Mucosa of descending colon (tissue), 3 donors: ENCODE results near the gene CCDC183. TPM values are rescaled to one million over a fixed set of nuclear protein-coding genes. Genes with fewer than 3 reads are reported as not detected.
A peak's percentile ranks its signal among the peaks of the same experiment; 100 is the strongest.

ENCODE experiments used
- ATAC-seq: fragments of 200-7000 bp; cut with Tn5 transposase; one replicate; pipeline ENCODE4 v1.9.1; 2020; ENCODE audit warnings: mild to moderate bottlenecking, moderate library complexity
- DNase-seq, 3 donors: peaks; one replicate each; pipeline ENCODE4 v3.0.0-alpha.2; 2020
- H3K36me3 ChIP-seq: fragments of 200-600 bp; one replicate; pipeline ENCODE4 v1.8.0; 2021; ENCODE audit warnings: low read depth, mild to moderate bottlenecking
- H3K4me1 ChIP-seq: fragments of 200-600 bp; one replicate; pipeline ENCODE4 v1.8.0; 2021; ENCODE audit warnings: low read depth, mild to moderate bottlenecking
- H3K4me3 ChIP-seq: fragments of 200-600 bp; one replicate; pipeline ENCODE4 v1.8.0; 2021; ENCODE audit warnings: mild to moderate bottlenecking
- H3K9me3 ChIP-seq: fragments of 200-600 bp; one replicate; pipeline ENCODE4 v1.8.0; 2021; ENCODE audit warnings: mild to moderate bottlenecking
- CTCF ChIP-seq: fragments of 200-600 bp; IDR thresholded peaks from one replicate; pipeline ENCODE4 v1.8.0; 2022; ENCODE audit warnings: antibody characterized with exemption, mild to moderate bottlenecking
- intact Hi-C, 2 donors: fragments of 100-400 bp; cut with DNase I in 1 of 2; cut with micrococcal nuclease in 1 of 2; formaldehyde crosslinking; loops; one replicate each; pipeline versions ENCODE4 v1.11.0 to v1.11.1; 2022; cut with DNase I, micrococcal nuclease
- microRNA-seq: library from miRNA; unstranded; fragments of <30 nt; microRNA quantifications from one replicate; pipeline ENCODE4, GENCODE V29; 2019
- total RNA-seq, 3 donors: library from RNA; stranded (reverse); fragmentation: NEBNext Ultra II Directional in 2 of 3; extraction: Animal tissue kit (Norgen Biotek cat#: 25700) in 2 of 3; gene quantifications; one replicate each; pipeline versions ENCODE4 v1.2.1 to v1.2.4, GENCODE V29; 2021 to 2023
- donor health status: DM: no; HTN: no; CAD: no; lungs with moderate emphysema.
- donor health status: DM: no; HTN: no; CAD: no.
- donor health status: DM: no; HTN: yes; CAD: no.

CCDC183 gene
- total RNA-seq, 3 donors from 2014 or later = 4.0 to 38.0 (median 7.0) TPM

- no peaks in the 10 kb centered on the region for H3K36me3 ChIP-seq
- no peak overlapping the region for H3K4me3 ChIP-seq
- H3K9me3 ChIP-seq = no peaks in the 10 kb centered on the region
- DNase-seq = peak in 2 of 3 donors; percentile 12 to 30
- intact Hi-C loops = no loop called here
- H3K4me1 ChIP-seq = peaks cover 43% of the 10 kb centered on the region
- no peak for ATAC-seq
- no peak for TF ChIP-seq CTCF
Measured at GRCh38 chr9:136856541-136857141, 60.5 kb downstream of the CCDC183 start.

- DNase-seq = peak in 2 of 3 donors; percentile 50 to 58
- intact Hi-C loops = no loop called here
- no peak for ATAC-seq
- no peak for TF ChIP-seq CTCF
- H3K36me3 ChIP-seq = no peaks in the 10 kb centered on the region
- peaks cover 44% of the 10 kb centered on the region for H3K4me1 ChIP-seq
- no peak overlapping the region for H3K4me3 ChIP-seq
- H3K9me3 ChIP-seq = no peaks in the 10 kb centered on the region
Measured at GRCh38 chr9:136857166-136857565, 61.0 kb downstream of the CCDC183 start.

Small RNAs within 50 kb of the gene (microRNA-seq; reads per million reads assigned to microRNA genes)
- not detected for gene MIR4292
- not detected for gene MIR6722

Other genes with a start within 250 kb of the CCDC183 start
- gene EGFL7, start 133.4 kb upstream of the CCDC183 start, total RNA-seq = 10 to 100 TPM; 15.9 to 43.4 (median 18.9) TPM
- gene AGPAT2, start 108.9 kb upstream of the CCDC183 start, total RNA-seq = 100 to 1,000 TPM; 113 to 296 (median 152) TPM
- gene DIPK1B, start 83.8 kb upstream of the CCDC183 start, total RNA-seq = 1 to 10 TPM; 1.0 to 10.0 (median 2.9) TPM
- gene LCN10, start 53.4 kb upstream of the CCDC183 start, total RNA-seq = 1 to 10 TPM in 2 of 3 donors, under 1 TPM in 1; 0.12 to 5.1 (median 2.7) TPM
- 1 to 10 TPM; 1.0 to 8.5 (median 4.7) TPM for gene LCN6, start 47.8 kb upstream of the CCDC183 start, total RNA-seq
- gene LCN8, start 38.1 kb upstream of the CCDC183 start, total RNA-seq = not detected
- gene LCN15, start 31.8 kb upstream of the CCDC183 start, total RNA-seq = 10 to 100 TPM in 1 of 3 donors, 1 to 10 TPM in 2; 1.6 to 17.2 (median 3.7) TPM
- gene TMEM141, start 5.0 kb upstream of the CCDC183 start, total RNA-seq = 100 to 1,000 TPM; 110 to 373 (median 127) TPM
- 100 to 1,000 TPM in 2 of 3 donors, 10 to 100 TPM in 1; 92.1 to 142 (median 112) TPM for gene RABL6, start 11.6 kb downstream of the CCDC183 start, total RNA-seq
- 10 to 100 TPM in 2 of 3 donors, 1 to 10 TPM in 1; 7.4 to 21.6 (median 16.4) TPM for gene AJM1, start 46.1 kb downstream of the CCDC183 start, total RNA-seq
- 100 to 1,000 TPM in 2 of 3 donors, 10 to 100 TPM in 1; 96.4 to 163 (median 102) TPM for gene PHPT1, start 53.1 kb downstream of the CCDC183 start, total RNA-seq
- 10 to 100 TPM; 15.4 to 43.8 (median 18.5) TPM for gene MAMDC4, start 56.0 kb downstream of the CCDC183 start, total RNA-seq
- gene EDF1, start 70.0 kb downstream of the CCDC183 start, total RNA-seq = 100 to 1,000 TPM; 311 to 445 (median 397) TPM
- gene TRAF2, start 90.2 kb downstream of the CCDC183 start, total RNA-seq = 10 to 100 TPM; 19.6 to 28.2 (median 21.1) TPM
- 100 to 1,000 TPM; 127 to 197 (median 142) TPM for gene FBXW5, start 148.4 kb downstream of the CCDC183 start, total RNA-seq
- 10 to 100 TPM in 2 of 3 donors, 1 to 10 TPM in 1; 3.2 to 15.4 (median 10.4) TPM for gene C8G, start 148.9 kb downstream of the CCDC183 start, total RNA-seq
- gene LCN12, start 155.9 kb downstream of the CCDC183 start, total RNA-seq = 10 to 100 TPM in 1 of 3 donors, 1 to 10 TPM in 2; 6.8 to 10.7 (median 7.6) TPM
- 10 to 100 TPM in 2 of 3 donors, 1 to 10 TPM in 1; 2.5 to 45.4 (median 16.1) TPM for gene PTGDS, start 181.2 kb downstream of the CCDC183 start, total RNA-seq
- under 1 TPM in 2 of 3 donors, not detected in 1; 0.17 to 0.76 TPM for gene LCNL1, start 186.7 kb downstream of the CCDC183 start, total RNA-seq
- gene PAXX, start 196.1 kb downstream of the CCDC183 start, total RNA-seq = 10 to 100 TPM; 32.0 to 39.9 (median 34.1) TPM
- gene CLIC3, start 200.2 kb downstream of the CCDC183 start, total RNA-seq = 1 to 10 TPM in 1 of 3 donors, under 1 TPM in 2; 0.82 to 1.9 (median 0.99) TPM
- gene ABCA2, start 231.9 kb downstream of the CCDC183 start, total RNA-seq = 10 to 100 TPM; 20.1 to 77.2 (median 48.0) TPM
- under 1 TPM in 2 of 3 donors, not detected in 1; 0.14 to 0.27 TPM for gene FUT7, start 235.8 kb downstream of the CCDC183 start, total RNA-seq
- gene NPDC1, start 249.8 kb downstream of the CCDC183 start, total RNA-seq = 100 to 1,000 TPM in 1 of 3 donors, 10 to 100 TPM in 2; 78.6 to 177 (median 83.0) TPM